ENCODE measurements around the gene ZBED6. TPM values are rescaled to one million over a fixed set of nuclear protein-coding genes. Genes with fewer than 3 reads are reported as not detected.

ZBED6 gene
- polyA plus RNA-seq, 1 of the 3 experiments (the other 2 are of a cell fraction) = 2.5 TPM

- POLR2A ChIA-PET = no interaction called here
- peaks cover 24% of the 10 kb centered on the region for H3F3A ChIP-seq (replicated peaks; ENCODE audit: insufficient read depth)
- no peaks in the 10 kb centered on the region for H3K27me3 ChIP-seq (ENCODE audit: insufficient read depth)
- DNase-seq = no peak
- no peak overlapping the region for H3K4me2 ChIP-seq
- H3K9me3 ChIP-seq = no peaks in the 10 kb centered on the region
- peaks cover 76 to 92% of the 10 kb centered on the region in 2 experiments for H3K36me3 ChIP-seq (replicated peaks in 1 of 2; ENCODE audit: control insufficient read depth in 1 of 2, insufficient read depth in 2 of 2, low read length in 1 of 2)
- H3K9ac ChIP-seq = no peak overlapping the region
- H3K9me2 ChIP-seq = no peaks in the 10 kb centered on the region
- CTCF ChIA-PET = interaction anchor here (0.7 to 1.3 kb wide), 5 partner anchors 17 to 528 kb away, joined by 3 to 5 read pairs (median 3); no protein-coding TSS in a partner anchor
- peak; percentile 17; the same call in 1 of the 2 replicates for TF ChIP-seq CTCF (IDR thresholded peaks at IDR 0.05)
- TF ChIP-seq, protein P1, sequence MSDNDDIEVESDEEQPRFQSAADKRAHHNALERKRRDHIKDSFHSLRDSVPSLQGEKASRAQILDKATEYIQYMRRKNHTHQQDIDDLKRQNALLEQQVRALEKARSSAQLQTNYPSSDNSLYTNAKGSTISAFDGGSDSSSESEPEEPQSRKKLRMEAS (IDR thresholded peaks at IDR 0.05; ENCODE audit: low read depth) = no peak
- H3K4me3 ChIP-seq (ENCODE audit: low read depth in 2 of 2, low read length in 1 of 2) = no peak overlapping the region
- H3K79me2 ChIP-seq (ENCODE audit: insufficient read depth) = peaks cover 36% of the 10 kb centered on the region; the same call in 1 of the 2 replicates
- 100% methylated on average over 3 of the region's 3 CpGs for WGBS (ENCODE audit: low lambda C conversion rate)
- no peak overlapping the region for H3K27ac ChIP-seq (ENCODE audit: low read depth in 2 of 2, low read length in 1 of 2)
- no peaks in the 10 kb centered on the region for H3K4me1 ChIP-seq (ENCODE audit: control insufficient read depth in 1 of 2, insufficient read depth in 2 of 2, low read depth in 1 of 2, low read length in 1 of 2)
- no peak overlapping the region for H2AFZ ChIP-seq (ENCODE audit: low read depth)
- H4K20me1 ChIP-seq (ENCODE audit: insufficient read depth) = peaks cover 7% of the 10 kb centered on the region; the same call in 1 of the 2 replicates
Measured at GRCh38 chr1:203835476-203835875, 40.1 kb downstream of the ZBED6 start.

DNA sequence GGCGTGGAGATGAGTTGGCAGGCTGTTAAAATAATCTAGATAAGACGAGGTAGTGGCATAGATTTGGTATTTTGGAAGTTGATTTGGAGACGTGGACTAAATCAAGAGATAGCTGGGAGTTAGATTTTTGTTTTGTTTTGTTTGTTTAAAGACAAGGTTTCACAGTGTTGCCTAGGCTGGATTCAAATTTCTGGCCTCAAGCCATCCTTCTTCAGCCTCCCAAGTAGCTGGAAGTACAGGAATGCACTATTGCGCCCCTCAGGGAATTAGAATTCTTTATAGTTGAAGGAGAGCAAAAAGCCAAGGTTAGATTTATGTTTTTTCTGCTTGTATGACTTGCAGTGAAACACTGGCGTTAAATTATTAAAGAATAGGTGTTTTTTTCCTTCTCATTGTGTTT is 43.7 kb downstream of the ZBED6 start:
- no peak for DNase-seq
- Histone ChIP-seq H4K20me1 (ENCODE audit: insufficient read depth) (peaks cover 7% of the 10 kb centered on the region; the same call in 1 of the 2 replicates), H3K36me3 (replicated peaks in 1 of 2; ENCODE audit: control insufficient read depth in 1 of 2, insufficient read depth in 2 of 2, low read length in 1 of 2) (peaks cover 62 to 77% of the 10 kb centered on the region in 2 experiments), H3K27ac (ENCODE audit: low read depth in 2 of 2, low read length in 1 of 2) (peak overlapping the region in 1 of 2 experiments; percentile 11; a peak in 1 of 4 replicates), H3K9me3 (no peaks in the 10 kb centered on the region), H3K27me3 (ENCODE audit: insufficient read depth) (no peaks in the 10 kb centered on the region), H3F3A (replicated peaks; ENCODE audit: insufficient read depth) (peaks cover 24% of the 10 kb centered on the region), H3K4me2 (no peak overlapping the region), H3K4me1 (ENCODE audit: control insufficient read depth in 1 of 2, insufficient read depth in 2 of 2, low read depth in 1 of 2, low read length in 1 of 2) (no peaks in the 10 kb centered on the region), H2AFZ (ENCODE audit: low read depth) (no peak overlapping the region), H3K9me2 (no peaks in the 10 kb centered on the region), H3K9ac (no peak overlapping the region), H3K4me3 (ENCODE audit: low read depth in 2 of 2, low read length in 1 of 2) (no peak overlapping the region), H3K79me2 (ENCODE audit: insufficient read depth) (peaks cover 36% of the 10 kb centered on the region; the same call in 1 of the 2 replicates)
- no peak for TF ChIP-seq ZBTB33 (IDR thresholded peaks at IDR 0.05; ENCODE audit: borderline replicate concordance, low read depth)
- no peak for TF ChIP-seq NFIC (IDR thresholded peaks at IDR 0.05; ENCODE audit: borderline replicate concordance)
- TF ChIP-seq, protein P2, sequence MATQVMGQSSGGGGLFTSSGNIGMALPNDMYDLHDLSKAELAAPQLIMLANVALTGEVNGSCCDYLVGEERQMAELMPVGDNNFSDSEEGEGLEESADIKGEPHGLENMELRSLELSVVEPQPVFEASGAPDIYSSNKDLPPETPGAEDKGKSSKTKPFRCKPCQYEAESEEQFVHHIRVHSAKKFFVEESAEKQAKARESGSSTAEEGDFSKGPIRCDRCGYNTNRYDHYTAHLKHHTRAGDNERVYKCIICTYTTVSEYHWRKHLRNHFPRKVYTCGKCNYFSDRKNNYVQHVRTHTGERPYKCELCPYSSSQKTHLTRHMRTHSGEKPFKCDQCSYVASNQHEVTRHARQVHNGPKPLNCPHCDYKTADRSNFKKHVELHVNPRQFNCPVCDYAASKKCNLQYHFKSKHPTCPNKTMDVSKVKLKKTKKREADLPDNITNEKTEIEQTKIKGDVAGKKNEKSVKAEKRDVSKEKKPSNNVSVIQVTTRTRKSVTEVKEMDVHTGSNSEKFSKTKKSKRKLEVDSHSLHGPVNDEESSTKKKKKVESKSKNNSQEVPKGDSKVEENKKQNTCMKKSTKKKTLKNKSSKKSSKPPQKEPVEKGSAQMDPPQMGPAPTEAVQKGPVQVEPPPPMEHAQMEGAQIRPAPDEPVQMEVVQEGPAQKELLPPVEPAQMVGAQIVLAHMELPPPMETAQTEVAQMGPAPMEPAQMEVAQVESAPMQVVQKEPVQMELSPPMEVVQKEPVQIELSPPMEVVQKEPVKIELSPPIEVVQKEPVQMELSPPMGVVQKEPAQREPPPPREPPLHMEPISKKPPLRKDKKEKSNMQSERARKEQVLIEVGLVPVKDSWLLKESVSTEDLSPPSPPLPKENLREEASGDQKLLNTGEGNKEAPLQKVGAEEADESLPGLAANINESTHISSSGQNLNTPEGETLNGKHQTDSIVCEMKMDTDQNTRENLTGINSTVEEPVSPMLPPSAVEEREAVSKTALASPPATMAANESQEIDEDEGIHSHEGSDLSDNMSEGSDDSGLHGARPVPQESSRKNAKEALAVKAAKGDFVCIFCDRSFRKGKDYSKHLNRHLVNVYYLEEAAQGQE (IDR thresholded peaks at IDR 0.05; ENCODE audit: low read depth, low read length) = no peak
- no peak for TF ChIP-seq PBX3 (IDR thresholded peaks at IDR 0.05)
- TF ChIP-seq GATA2 (CRISPR knock-in tag; IDR thresholded peaks at IDR 0.05) = no peak
- TF ChIP-seq RXRA (IDR thresholded peaks at IDR 0.05; ENCODE audit: borderline replicate concordance, low read depth) = no peak
- no peak for TF ChIP-seq RFX5 (IDR thresholded peaks at IDR 0.05; ENCODE audit: low read length)
- no peak for TF ChIP-seq NRF1 (IDR thresholded peaks at IDR 0.05; ENCODE audit: low read depth, low read length)
- no peak for TF ChIP-seq ELF1 (IDR thresholded peaks at IDR 0.05)
- TF ChIP-seq EP300 (IDR thresholded peaks at IDR 0.05; ENCODE audit: borderline replicate concordance in 1 of 2, low read depth in 1 of 2, low read length in 1 of 2) = no peak
- no peak for TF ChIP-seq SMC3 (IDR thresholded peaks at IDR 0.05; ENCODE audit: low read depth, low read length)
- TF ChIP-seq RCOR1 (IDR thresholded peaks at IDR 0.05; ENCODE audit: low read length) = no peak
- TF ChIP-seq, protein P3, sequence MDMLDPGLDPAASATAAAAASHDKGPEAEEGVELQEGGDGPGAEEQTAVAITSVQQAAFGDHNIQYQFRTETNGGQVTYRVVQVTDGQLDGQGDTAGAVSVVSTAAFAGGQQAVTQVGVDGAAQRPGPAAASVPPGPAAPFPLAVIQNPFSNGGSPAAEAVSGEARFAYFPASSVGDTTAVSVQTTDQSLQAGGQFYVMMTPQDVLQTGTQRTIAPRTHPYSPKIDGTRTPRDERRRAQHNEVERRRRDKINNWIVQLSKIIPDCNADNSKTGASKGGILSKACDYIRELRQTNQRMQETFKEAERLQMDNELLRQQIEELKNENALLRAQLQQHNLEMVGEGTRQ (IDR thresholded peaks at IDR 0.05; ENCODE audit: borderline replicate concordance, low read depth, low read length) = no peak
- TF ChIP-seq YY1 (IDR thresholded peaks at IDR 0.05; ENCODE audit: low read depth) = no peak
- no peak for TF ChIP-seq POLR2AphosphoS5 (IDR thresholded peaks at IDR 0.05; ENCODE audit: low read depth, low read length)
- TF ChIP-seq SIN3A (IDR thresholded peaks at IDR 0.05; ENCODE audit: borderline replicate concordance, low read depth, low read length) = no peak
- 91% methylated on average over 5 of the region's 5 CpGs for WGBS (ENCODE audit: low lambda C conversion rate)
- CTCF ChIA-PET = interaction anchor here (0.8 kb wide), 1 partner anchor 560 kb away, joined by 3 read pairs; no protein-coding TSS in a partner anchor
- POLR2A ChIA-PET = no interaction called here

Measured in SK-N-SH (cell line).